ENCODE measurements around the gene TGOLN2. TPM values are rescaled to one million over a fixed set of nuclear protein-coding genes. Genes with fewer than 3 reads are reported as not detected.

The TGOLN2 gene
- total RNA-seq, 1 donor from 2014 or later, result 47.1 TPM

GRCh38 chr2:85329181-85329651 lies 1.4 kb upstream of the TGOLN2 start:
- no peak for DNase-seq
- TF ChIP-seq CTCF (IDR thresholded peaks at IDR 0.05; ENCODE audit: partially characterized antibody, unreplicated experiment), result no peak
- H3K27me3 Mint-ChIP-seq (ENCODE audit: unreplicated experiment), result peaks cover 5% of the 10 kb centered on the region
- H3K27ac Mint-ChIP-seq (ENCODE audit: unreplicated experiment), result no peak overlapping the region
- H3K4me1 Mint-ChIP-seq (ENCODE audit: low read depth, unreplicated experiment), result peaks cover 22% of the 10 kb centered on the region
- H3K9me3 Mint-ChIP-seq (ENCODE audit: unreplicated experiment), result peaks cover 5% of the 10 kb centered on the region
- H3K36me3 Mint-ChIP-seq (ENCODE audit: unreplicated experiment), result peaks cover 3% of the 10 kb centered on the region
- no peak overlapping the region for H3K4me3 Mint-ChIP-seq (ENCODE audit: unreplicated experiment)

- Mint-ChIP-seq H3K36me3 (ENCODE audit: unreplicated experiment) (peaks cover 3% of the 10 kb centered on the region), H3K4me3 (ENCODE audit: unreplicated experiment) (peak overlapping the region; percentile 99), H3K4me1 (ENCODE audit: low read depth, unreplicated experiment) (peaks cover 22% of the 10 kb centered on the region), H3K27ac (ENCODE audit: unreplicated experiment) (peak overlapping the region; percentile 99), H3K27me3 (ENCODE audit: unreplicated experiment) (peaks cover 5% of the 10 kb centered on the region), H3K9me3 (ENCODE audit: unreplicated experiment) (peaks cover 8% of the 10 kb centered on the region)
- TF ChIP-seq CTCF (IDR thresholded peaks at IDR 0.05; ENCODE audit: partially characterized antibody, unreplicated experiment), result no peak
- peak; percentile 39 for DNase-seq
Observed at GRCh38 chr2:85327160-85327821, 498 bp downstream of the TGOLN2 start.

GRCh38 chr2:85326406-85327159 lies 1.2 kb downstream of the TGOLN2 start:
- no peak for TF ChIP-seq CTCF (IDR thresholded peaks at IDR 0.05; ENCODE audit: partially characterized antibody, unreplicated experiment)
- Mint-ChIP-seq H3K36me3 (ENCODE audit: unreplicated experiment) (peaks cover 3% of the 10 kb centered on the region), H3K9me3 (ENCODE audit: unreplicated experiment) (peaks cover 8% of the 10 kb centered on the region), H3K4me3 (ENCODE audit: unreplicated experiment) (peak overlapping the region; percentile 99), H3K27ac (ENCODE audit: unreplicated experiment) (no peak overlapping the region), H3K4me1 (ENCODE audit: low read depth, unreplicated experiment) (peaks cover 22% of the 10 kb centered on the region), H3K27me3 (ENCODE audit: unreplicated experiment) (peaks cover 4% of the 10 kb centered on the region)
- DNase-seq, result no peak

GRCh38 chr2:85325466-85325811 lies 2.4 kb downstream of the TGOLN2 start:
- Mint-ChIP-seq H3K27ac (ENCODE audit: unreplicated experiment) (no peak overlapping the region), H3K9me3 (ENCODE audit: unreplicated experiment) (peaks cover 8% of the 10 kb centered on the region), H3K27me3 (ENCODE audit: unreplicated experiment) (peaks cover 4% of the 10 kb centered on the region), H3K4me3 (ENCODE audit: unreplicated experiment) (peak overlapping the region; percentile 99), H3K36me3 (ENCODE audit: unreplicated experiment) (peaks cover 9% of the 10 kb centered on the region), H3K4me1 (ENCODE audit: low read depth, unreplicated experiment) (peaks cover 23% of the 10 kb centered on the region)
- DNase-seq, result no peak
- TF ChIP-seq CTCF (IDR thresholded peaks at IDR 0.05; ENCODE audit: partially characterized antibody, unreplicated experiment), result no peak

All from glutamatergic neuron (in vitro differentiated cells).